ENCODE measurements around the gene AK5.
A peak's percentile ranks its signal among the peaks of the same experiment; 100 is the strongest.

The AK5 gene

GRCh38 chr1:77446841-77447555, 165.2 kb downstream of the AK5 start:
- no peak for DNase-seq (ENCODE audit: low spot score)

DNA sequence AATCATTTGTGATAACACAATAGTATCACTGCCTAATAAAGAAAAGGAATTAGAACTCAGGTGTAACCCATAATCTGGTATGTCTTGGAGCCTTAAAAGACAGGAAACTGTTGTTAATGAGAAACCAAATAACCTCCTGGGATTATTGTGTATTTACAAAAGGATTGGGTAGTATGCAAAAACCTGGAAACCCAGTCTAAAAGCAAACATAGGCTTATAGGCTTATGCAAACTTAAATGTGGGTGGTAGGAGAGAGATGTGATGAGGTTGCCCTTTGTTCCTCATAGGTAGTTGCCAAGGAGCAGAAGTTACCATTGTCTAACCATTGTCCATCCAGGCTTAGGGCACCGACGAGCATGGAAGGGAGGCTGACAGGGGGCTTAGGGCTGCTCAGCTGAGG, 165.8 kb downstream of the AK5 start:
- no peak for DNase-seq (ENCODE audit: low spot score)

DNA sequence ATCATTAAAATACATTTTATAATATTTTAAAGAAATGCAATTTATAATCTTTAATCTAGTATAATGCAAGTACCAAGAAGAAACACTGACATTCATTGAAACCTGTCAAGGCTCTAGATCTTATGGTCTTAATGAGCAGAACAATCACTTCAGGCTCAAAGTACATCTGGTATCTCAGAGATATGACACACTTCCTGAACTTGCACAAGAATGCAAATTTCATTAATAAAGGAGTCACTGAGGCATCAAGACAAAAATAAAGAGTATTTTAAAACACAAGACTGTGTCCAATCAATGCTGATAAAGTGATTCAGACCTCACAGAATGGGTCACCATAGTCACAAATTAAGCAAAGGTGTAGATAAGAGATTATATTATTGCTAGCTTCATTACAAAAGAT, 178.1 kb downstream of the AK5 start:
- no peak for DNase-seq (ENCODE audit: low spot score)

DNA sequence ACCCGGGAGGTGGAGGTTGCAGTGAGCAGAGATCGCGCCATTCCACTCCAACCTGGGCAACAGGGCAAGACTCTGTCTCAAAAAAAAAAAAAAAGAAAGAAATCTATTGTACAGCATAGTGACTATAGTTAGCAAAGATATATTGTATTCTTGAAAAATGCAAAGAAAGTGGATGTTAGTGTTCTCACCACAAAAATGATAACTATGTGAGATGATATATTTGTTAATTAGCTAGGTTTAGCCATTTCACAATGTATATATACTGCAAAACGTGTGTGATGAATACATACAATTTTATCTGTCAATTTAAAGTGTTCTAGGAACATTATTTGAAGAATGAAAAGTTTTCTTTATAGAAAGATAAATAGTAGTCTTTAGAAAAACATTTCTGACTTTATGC, 179.9 kb downstream of the AK5 start:
- no peak for DNase-seq (ENCODE audit: low spot score)

DNA sequence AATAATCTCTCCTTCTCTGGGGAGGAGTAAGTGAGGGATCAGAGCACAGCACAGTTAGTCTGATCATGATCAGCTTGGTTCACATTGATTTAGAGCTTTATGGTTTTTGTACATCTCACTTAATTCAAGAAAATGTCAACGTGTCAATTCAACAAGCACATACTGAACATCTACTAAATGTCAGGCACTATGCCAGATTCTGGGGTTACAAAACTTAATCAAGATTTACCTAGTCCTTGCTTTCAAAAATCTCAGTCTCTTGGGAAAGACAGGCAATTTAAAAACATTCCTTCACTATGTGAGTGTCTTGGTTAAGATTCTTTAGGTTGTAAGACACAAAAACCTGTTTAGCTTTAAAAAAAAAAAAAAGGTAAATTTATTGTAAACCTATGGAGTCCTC, 181.4 kb downstream of the AK5 start:
- DNase-seq (ENCODE audit: low spot score) = no peak

DNA sequence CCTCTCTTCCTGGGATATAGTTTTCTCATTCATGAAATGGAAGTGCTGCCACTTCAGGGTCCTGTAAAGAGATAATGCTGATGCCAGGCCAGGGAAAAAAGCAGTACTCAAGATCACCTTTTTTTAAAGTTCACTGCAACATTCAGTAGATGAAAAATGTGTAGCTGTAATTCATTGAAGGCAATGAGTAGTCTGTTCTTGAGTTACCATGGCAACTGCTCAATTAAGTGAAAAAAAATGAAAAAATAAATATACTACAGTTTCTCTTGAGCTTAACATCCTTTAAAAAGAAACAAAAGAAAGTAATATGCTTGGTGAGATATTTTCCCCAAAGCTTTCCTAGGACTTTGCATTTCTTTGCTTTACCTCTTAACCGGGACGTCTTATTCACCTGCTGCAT, 183.3 kb downstream of the AK5 start:
- DNase-seq (ENCODE audit: low spot score) = no peak

DNA sequence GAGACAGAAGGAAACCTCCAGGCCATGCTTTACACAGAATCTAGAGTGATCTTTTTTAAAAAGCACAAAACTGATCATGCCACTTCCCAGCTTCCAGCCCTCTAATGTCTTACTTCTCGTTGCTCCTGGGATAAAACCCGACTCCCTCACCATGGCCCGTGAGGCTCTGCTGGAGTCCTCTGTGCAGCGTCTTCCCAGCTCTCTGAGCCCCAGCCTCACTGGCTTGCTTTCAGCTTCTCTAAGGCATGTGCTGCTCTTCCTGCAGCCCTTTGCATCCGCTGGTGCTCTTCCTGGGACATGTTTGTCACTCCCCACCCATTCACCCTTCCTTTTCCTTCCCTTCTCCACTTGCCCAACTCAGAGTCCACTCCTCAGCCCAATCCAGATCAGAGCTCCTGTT, 184.1 kb downstream of the AK5 start:
- no peak for DNase-seq (ENCODE audit: low spot score)

DNA sequence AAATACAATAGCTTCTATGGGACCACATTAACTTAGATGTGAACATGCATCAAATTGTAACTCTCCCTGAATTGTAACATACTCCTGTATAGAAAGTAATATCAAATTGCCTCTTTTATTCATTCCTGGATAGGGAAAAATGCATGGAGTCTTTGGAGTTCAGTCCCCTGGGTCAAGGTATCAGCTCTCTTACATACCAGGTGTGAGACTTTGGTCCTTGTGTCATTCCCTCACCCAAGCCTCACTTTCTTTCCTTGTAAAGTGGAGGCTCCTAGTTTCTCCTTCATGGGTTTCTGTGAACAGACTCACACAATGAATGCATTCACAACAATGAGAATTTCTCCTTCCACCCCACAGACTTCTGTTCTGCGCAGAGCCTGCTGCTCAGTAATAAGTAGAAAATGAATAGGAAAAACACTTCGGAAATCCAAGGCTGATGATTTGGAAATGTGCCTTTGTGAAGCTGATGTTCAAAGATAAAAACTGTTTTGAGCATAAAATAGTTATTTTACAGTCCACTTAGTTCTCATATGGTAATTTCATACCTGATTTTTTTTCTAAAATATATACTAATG, 185.3 kb downstream of the AK5 start:
- DNase-seq (ENCODE audit: low spot score) = no peak

DNA sequence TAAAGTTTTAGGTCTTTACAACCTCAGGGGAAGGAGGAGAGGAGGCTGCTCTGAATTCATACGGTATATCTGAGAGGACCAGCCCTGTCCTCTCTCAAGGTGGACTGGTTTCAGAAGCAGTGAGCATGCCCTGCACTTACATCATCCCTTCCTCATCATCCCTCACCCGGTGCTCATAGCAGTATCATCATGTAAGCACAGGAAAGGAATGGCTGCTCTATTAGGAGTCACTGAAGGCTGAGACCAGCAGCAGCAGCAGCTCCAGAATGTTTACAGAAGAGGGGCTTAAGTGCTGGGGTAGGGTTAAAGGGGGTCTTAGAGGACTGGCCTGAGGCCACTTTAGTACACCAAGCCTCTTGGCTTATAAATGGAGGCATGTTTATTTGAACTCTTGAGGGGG, 185.9 kb downstream of the AK5 start:
- no peak for DNase-seq (ENCODE audit: low spot score)

GRCh38 chr1:77468257-77468948, 186.6 kb downstream of the AK5 start:
- no peak for DNase-seq (ENCODE audit: low spot score)

DNA sequence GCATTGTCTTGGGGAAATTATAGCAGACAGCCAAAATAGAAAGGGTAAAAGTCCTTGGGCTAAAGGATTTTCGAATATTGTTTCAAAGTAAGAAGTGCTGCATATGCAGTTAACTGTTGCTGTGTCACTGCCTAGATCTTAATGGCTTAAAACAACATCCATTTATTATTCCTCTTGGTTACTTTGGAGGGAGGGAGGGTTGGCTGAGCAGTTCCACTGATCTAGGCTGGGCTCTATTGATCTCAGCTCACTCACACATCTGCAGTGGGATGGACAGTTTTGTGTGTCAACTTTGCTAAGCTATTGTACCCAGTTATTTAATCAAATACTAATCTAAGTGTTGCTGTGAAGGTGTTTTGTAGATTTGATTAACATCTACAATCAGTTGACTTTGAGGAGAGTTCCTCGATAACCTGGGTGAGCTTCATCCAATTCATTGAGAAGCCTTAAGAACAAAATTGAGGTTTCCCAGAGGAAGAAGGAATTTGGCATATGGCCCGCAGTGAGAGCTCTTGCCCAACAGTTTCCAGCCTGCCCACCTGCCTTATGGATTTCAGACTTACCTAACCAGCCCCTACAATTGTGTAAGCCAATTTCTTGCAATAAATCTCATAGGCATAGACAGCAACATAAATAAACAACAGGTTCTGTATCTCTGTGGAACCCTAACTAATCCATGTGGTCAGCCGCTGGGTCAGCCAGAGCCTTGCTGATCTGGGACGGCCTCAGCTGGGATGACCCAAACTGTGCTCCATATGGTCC, 187.3 kb downstream of the AK5 start:
- no peak for DNase-seq (ENCODE audit: low spot score)

DNA sequence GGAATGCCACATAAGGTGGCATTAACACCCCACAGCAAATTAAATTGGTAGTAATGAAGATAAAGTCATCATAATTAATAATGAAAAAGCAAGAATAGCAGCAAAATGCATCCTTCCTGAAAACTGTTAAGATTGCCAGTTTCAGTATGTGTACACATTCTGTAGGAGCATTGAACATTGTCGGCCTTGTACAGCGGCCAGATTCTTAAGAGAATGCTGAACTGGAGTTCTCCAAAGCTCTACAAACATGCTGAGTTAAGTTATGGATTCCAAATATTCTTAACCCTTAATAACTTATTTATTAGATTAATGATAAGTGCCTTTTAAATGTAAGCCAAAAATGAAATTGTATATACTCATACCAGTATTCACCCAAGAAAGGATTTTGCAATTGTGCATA, 189.9 kb downstream of the AK5 start:
- DNase-seq (ENCODE audit: low spot score) = no peak

GRCh38 chr1:77473690-77474089, 191.9 kb downstream of the AK5 start:
- DNase-seq (ENCODE audit: low spot score) = peak; percentile 78

DNA sequence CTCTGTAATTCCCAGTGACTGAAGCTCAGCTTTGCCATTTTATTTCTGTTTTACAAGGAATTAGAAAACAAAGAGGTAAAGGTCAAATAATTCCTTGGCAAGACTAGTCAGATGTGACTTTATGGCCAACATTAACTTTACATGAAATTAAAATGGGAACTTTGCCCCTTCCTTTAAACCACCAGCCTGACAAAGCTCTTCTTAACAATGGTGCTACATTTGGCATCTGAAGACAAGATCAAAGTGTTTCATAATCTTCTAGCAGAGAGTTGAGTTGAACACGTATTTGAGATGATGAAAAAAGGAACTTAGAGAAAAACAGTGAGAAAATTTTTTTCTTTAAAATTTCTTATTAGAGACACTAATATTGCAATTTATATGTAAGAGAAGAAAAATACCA, 193.8 kb downstream of the AK5 start:
- DNase-seq (ENCODE audit: low spot score) = no peak

DNA sequence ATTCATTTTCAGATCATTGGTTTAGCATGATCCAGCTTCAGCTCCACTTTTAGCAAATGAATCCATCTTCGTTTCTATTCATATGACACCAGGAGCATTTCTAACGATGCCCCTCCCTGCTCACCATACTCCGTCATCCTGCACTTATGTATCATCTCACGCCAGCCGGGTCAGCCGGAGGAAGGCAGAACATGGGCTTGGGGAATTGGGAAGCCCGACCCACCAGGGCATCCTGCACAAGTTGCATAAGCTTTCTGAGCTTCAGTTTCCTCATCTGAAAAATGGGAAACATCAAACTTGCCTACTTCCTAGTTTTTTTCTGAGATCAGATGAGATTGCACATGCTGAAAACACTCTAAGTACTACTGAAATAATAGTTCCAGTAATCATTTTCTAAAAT, 194.7 kb downstream of the AK5 start:
- no peak for DNase-seq (ENCODE audit: low spot score)

DNA sequence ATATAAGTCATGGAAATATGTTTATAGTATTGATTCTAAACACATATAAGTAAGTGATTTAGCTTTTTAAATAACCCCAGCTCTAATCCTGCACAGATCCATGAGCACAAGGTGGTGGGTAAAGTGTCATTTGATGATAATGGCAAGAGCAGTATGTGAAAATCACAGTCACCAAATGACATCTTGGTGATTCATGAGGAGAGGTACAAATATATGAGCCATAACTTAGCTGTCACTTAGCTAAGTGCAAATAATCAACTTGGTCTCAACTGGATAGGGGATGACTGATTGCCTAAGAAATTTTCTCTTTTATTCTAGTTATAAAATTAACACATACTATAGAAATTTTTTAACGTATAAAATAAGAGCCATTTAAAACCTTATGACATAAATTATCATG, 202.5 kb downstream of the AK5 start:
- no peak for DNase-seq (ENCODE audit: low spot score)

- DNase-seq (ENCODE audit: low spot score) = no peak
Observed at GRCh38 chr1:77484926-77485325, 203.1 kb downstream of the AK5 start.

- no peak for DNase-seq (ENCODE audit: low spot score)
Observed at GRCh38 chr1:77487631-77488030, 205.8 kb downstream of the AK5 start.

GRCh38 chr1:77489910-77490309, 208.1 kb downstream of the AK5 start:
- peak; percentile 58 for DNase-seq (ENCODE audit: low spot score)

- DNase-seq (ENCODE audit: low spot score) = no peak
Observed at GRCh38 chr1:77494026-77494425, 212.2 kb downstream of the AK5 start.

DNA sequence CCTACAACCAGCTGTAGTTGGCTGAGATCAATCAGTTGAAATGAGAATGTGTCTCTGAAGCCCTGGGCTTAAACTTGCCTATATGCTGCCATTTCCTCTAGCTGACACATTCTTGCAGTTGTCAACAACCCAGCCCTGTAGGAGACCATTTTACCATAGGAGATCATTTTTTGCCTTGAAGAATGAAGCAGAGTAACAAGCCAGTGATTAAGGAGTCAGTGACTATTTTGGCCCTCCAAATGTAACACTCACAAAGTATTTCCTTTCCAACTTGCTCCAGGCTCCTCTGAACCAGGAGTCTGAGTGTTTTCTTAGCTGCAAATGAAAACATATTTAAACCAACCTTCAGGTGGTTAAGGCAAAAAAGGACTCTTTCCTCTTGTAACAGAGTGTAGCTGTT, 217.1 kb downstream of the AK5 start:
- DNase-seq (ENCODE audit: low spot score) = no peak

- DNase-seq (ENCODE audit: low spot score) = no peak
Observed at GRCh38 chr1:77499466-77499865, 217.6 kb downstream of the AK5 start.

GRCh38 chr1:77504986-77505385, 223.2 kb downstream of the AK5 start:
- no peak for DNase-seq (ENCODE audit: low spot score)
